ENCODE measurements around the gene TLCD3B. TPM values are rescaled to one million over a fixed set of nuclear protein-coding genes. Genes with fewer than 3 reads are reported as not detected.

TLCD3B gene
- total and polyA plus RNA-seq, 2 experiments from 2014 or later, result 0.36 TPM; not detected in 1

GRCh38 chr16:30032083-30032819, 1.2 kb upstream of the TLCD3B start:
- no peaks in the 10 kb centered on the region for H3K9me3 ChIP-seq (ENCODE audit: low read depth)
- peak; percentile 88 for TF ChIP-seq CTCF (IDR thresholded peaks at IDR 0.05; ENCODE audit: low read depth, low read length)
- H3K27me3 ChIP-seq, result peaks cover 52% of the 10 kb centered on the region
- no peaks in the 10 kb centered on the region for H3K36me3 ChIP-seq
- H3K4me3 ChIP-seq, result no peak overlapping the region
- no peaks in the 10 kb centered on the region for H3K4me1 ChIP-seq (ENCODE audit: low read depth)
- no peak overlapping the region for H3K27ac ChIP-seq
- DNase-seq (ENCODE audit: low read depth in 1 of 2, low spot score in 1 of 2), result peak; percentile 71 to 78

GRCh38 chr16:30031477-30031918, 427 bp upstream of the TLCD3B start:
- no peak for DNase-seq (ENCODE audit: low read depth in 1 of 2, low spot score in 1 of 2)
- no peaks in the 10 kb centered on the region for H3K4me1 ChIP-seq (ENCODE audit: low read depth)
- no peak overlapping the region for H3K4me3 ChIP-seq
- no peak for TF ChIP-seq CTCF (IDR thresholded peaks at IDR 0.05; ENCODE audit: low read depth, low read length)
- peaks cover 49% of the 10 kb centered on the region for H3K27me3 ChIP-seq
- H3K36me3 ChIP-seq, result no peaks in the 10 kb centered on the region
- no peak overlapping the region for H3K27ac ChIP-seq
- no peaks in the 10 kb centered on the region for H3K9me3 ChIP-seq (ENCODE audit: low read depth)

- DNase-seq (ENCODE audit: low read depth in 1 of 2, low spot score in 1 of 2), result no peak
- no peak for TF ChIP-seq CTCF (IDR thresholded peaks at IDR 0.05; ENCODE audit: low read depth, low read length)
- Histone ChIP-seq H3K27me3 (peaks cover 38% of the 10 kb centered on the region), H3K27ac (no peak overlapping the region), H3K36me3 (no peaks in the 10 kb centered on the region), H3K4me3 (no peak overlapping the region), H3K4me1 (ENCODE audit: low read depth) (no peaks in the 10 kb centered on the region), H3K9me3 (ENCODE audit: low read depth) (no peaks in the 10 kb centered on the region)
Measured at GRCh38 chr16:30030011-30030685, 923 bp downstream of the TLCD3B start.

- H3K36me3 ChIP-seq, result no peaks in the 10 kb centered on the region
- no peaks in the 10 kb centered on the region for H3K4me1 ChIP-seq (ENCODE audit: low read depth)
- no peak overlapping the region for H3K4me3 ChIP-seq
- DNase-seq (ENCODE audit: low read depth in 1 of 2, low spot score in 1 of 2), result peak; percentile 30 to 85
- H3K9me3 ChIP-seq (ENCODE audit: low read depth), result no peaks in the 10 kb centered on the region
- no peak overlapping the region for H3K27ac ChIP-seq
- no peak for TF ChIP-seq CTCF (IDR thresholded peaks at IDR 0.05; ENCODE audit: low read depth, low read length)
- H3K27me3 ChIP-seq, result peaks cover 31% of the 10 kb centered on the region
Measured at GRCh38 chr16:30028438-30029076, 2.5 kb downstream of the TLCD3B start.

- no peaks in the 10 kb centered on the region for H3K36me3 ChIP-seq
- no peak overlapping the region for H3K27ac ChIP-seq
- no peaks in the 10 kb centered on the region for H3K9me3 ChIP-seq (ENCODE audit: low read depth)
- peaks cover 27% of the 10 kb centered on the region for H3K27me3 ChIP-seq
- H3K4me1 ChIP-seq (ENCODE audit: low read depth), result no peaks in the 10 kb centered on the region
- no peak overlapping the region for H3K4me3 ChIP-seq
- no peak for TF ChIP-seq CTCF (IDR thresholded peaks at IDR 0.05; ENCODE audit: low read depth, low read length)
- no peak for DNase-seq (ENCODE audit: low read depth in 1 of 2, low spot score in 1 of 2)
Measured at GRCh38 chr16:30027588-30028437, 3.3 kb downstream of the TLCD3B start.

Data from cardiac muscle cell (in vitro differentiated cells and primary cell).